CD4-positive, alpha-beta T cell treated with Interleukin-4 for 1 hour (primary cell): ENCODE data around the gene SSC4D.

ENCODE experiments used
- DNase-seq, 2 donors: peaks; one replicate each; pipeline ENCODE4 v3.0.0-alpha.2; 2020 to 2022

Gene SSC4D

GRCh38 chr7:76351372-76351771 is 58.1 kb downstream of the SSC4D start:
- no peak for DNase-seq

DNA sequence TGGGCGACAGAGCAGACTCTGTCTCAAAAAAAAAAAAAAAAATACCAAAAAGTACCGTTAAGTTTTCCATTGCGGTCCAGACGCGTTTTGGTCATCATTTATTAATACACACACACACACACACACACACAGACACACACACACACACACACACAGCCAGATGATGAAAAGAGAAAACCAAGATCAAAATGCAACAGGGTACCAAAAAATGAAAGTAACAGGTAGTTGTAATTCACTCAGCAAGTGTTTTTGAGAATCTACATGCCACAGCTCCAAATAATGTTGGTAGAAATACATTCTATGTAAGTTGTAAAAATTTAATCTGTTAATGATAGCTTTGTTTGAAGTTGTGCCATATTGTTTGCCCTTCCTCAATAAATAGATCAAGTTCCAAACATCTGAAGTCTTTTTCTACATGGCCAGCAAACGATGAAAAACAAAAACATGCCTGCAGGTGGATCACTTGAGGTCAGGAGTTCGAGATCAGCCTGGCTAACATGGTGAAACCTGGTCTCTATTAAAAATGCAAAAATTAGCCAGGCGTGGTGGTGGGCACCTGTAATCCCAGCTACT is 60.1 kb downstream of the SSC4D start:
- DNase-seq = no peak

GRCh38 chr7:76347710-76348109 is 61.8 kb downstream of the SSC4D start:
- no peak for DNase-seq

DNA sequence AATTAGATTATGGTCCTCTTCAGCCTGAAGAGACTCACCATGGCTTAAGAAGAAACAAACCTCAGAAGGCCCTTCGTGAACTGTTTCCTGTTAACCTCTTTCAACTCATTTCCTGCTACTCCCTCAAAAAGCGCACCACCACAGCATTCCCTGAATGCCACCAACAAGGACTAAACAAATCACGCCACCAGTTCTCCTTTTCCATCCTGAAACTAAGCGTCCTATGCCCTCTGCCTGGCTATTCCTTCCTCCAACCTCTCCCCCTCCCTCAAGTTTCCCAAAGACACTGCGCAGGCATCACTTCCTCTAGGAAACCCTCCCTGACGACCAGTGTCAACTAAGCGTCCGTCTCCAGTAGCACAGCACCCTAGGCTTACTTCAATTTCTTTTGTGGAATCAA is 62.7 kb downstream of the SSC4D start:
- no peak for DNase-seq

- no peak for DNase-seq
Measured at GRCh38 chr7:76346097-76346496, 63.4 kb downstream of the SSC4D start.

GRCh38 chr7:76343931-76344321 is 65.6 kb downstream of the SSC4D start:
- no peak for DNase-seq

- DNase-seq = no peak
Measured at GRCh38 chr7:76343294-76343930, 66.1 kb downstream of the SSC4D start.

DNA sequence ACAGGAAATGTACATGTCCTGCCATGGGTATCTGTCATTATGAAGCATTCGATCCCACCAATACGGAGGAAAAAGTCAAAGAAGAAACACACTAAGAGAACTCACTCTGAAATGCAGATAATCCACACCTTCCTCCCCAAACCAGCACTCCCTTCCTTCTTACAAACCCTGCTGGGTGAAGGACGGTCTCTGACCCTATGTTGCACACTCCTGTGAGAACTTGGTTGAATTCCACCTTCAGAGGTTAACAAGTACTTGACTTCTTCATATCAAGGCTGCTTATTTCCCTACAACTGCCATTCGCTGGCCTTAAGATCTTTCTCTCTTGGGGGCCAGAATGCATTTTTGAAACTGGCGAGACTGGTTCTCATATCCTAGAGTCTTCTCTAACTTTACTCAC is 67.3 kb downstream of the SSC4D start:
- DNase-seq = no peak

- no peak for DNase-seq
Measured at GRCh38 chr7:76340617-76341131, 68.8 kb downstream of the SSC4D start.
